IMR-90 (cell line): ENCODE results near the gene PANK4. TPM values are rescaled to one million over a fixed set of nuclear protein-coding genes. Genes with fewer than 3 reads are reported as not detected.
"Not testable (repeated sequence)": the region's sequence is repeated elsewhere in the genome, so short reads cannot be mapped to it uniquely, and the experiment has no call there.

Source experiments
- ATAC-seq: fragments of 200-7000 bp; cut with Tn5 transposase; 2 replicates; pipeline ENCODE4 v1.9.1; 2020; ENCODE audit warnings: low read depth, mild to moderate bottlenecking, moderate library complexity
- BruUV-seq: library from RNA; stranded (reverse); fragments of 400-500 nt; replicated peaks from 2 replicates; lab custom pipeline; 2021; lab: Mats Ljungman, UMichigan
- CTCF ChIA-PET: fragments of 300-600 bp; formaldehyde crosslinking; extraction: SDS; loops from one replicate; lab custom pipeline; 2021; ENCODE audit warnings: antibody characterized with exemption; lab: Yijun Ruan, JAX
- POLR2A ChIA-PET: fragments of 300-600 bp; sonication (Branson Sonifier 250); formaldehyde crosslinking; loops from one replicate; lab custom pipeline; 2022; ENCODE audit warnings: antibody characterized with exemption; ENCODE audit not compliant: unreplicated experiment; lab: Charles Lee
- DNase-seq: peaks from one replicate; pipeline ENCODE4 v3.0.0; 2013
- H2AFZ ChIP-seq: replicated peaks from 2 replicates; pipeline ENCODE3; 2013; ENCODE audit warnings: low read length, mild to moderate bottlenecking; ENCODE audit not compliant: poor library complexity
- H2AK5ac ChIP-seq: 2 replicates; pipeline ENCODE4 v1.6.1; 2013; ENCODE audit warnings: low read depth, low read length, inconsistent platforms
- H2AK9ac ChIP-seq: replicated peaks from 2 replicates; pipeline ENCODE3; 2013; ENCODE audit warnings: mild to moderate bottlenecking, low read depth, low read length, moderate library complexity; ENCODE audit not compliant: poor library complexity
- H2BK120ac ChIP-seq: 2 replicates; pipeline ENCODE4 v1.6.1; 2013; ENCODE audit warnings: low read depth, low read length, inconsistent platforms
- H2BK15ac ChIP-seq: 3 replicates; pipeline ENCODE4 v1.6.1; 2013; ENCODE audit warnings: low read depth, low read length, inconsistent platforms
- H2BK20ac ChIP-seq: 2 replicates; pipeline ENCODE4 v1.6.1; 2013; ENCODE audit warnings: low read depth, mild to moderate bottlenecking, inconsistent platforms, low read length, moderate library complexity
- H2BK5ac ChIP-seq: 2 replicates; pipeline ENCODE4 v1.6.1; 2013; ENCODE audit warnings: mild to moderate bottlenecking, low read depth, low read length, inconsistent platforms; ENCODE audit not compliant: poor library complexity, severe bottlenecking
- H3K14ac ChIP-seq: replicated peaks from 2 replicates; pipeline ENCODE4 v1.6.1; 2013; ENCODE audit warnings: low read depth, low read length, inconsistent platforms
- H3K18ac ChIP-seq: 2 replicates; pipeline ENCODE4 v1.6.1; 2013; ENCODE audit warnings: low read depth, low read length, control low read depth
- H3K23ac ChIP-seq: 2 replicates; pipeline ENCODE4 v1.6.1; 2013; ENCODE audit warnings: low read depth, low read length, inconsistent platforms
- H3K27ac ChIP-seq: 2 replicates; pipeline ENCODE4 v1.5.1; 2013; ENCODE audit warnings: mild to moderate bottlenecking, control low read depth, low read length; ENCODE audit not compliant: insufficient read depth
- H3K27me3 ChIP-seq: 2 replicates; pipeline ENCODE4 v1.6.1; 2013; ENCODE audit warnings: low read length; ENCODE audit not compliant: control insufficient read depth, insufficient read depth
- H3K36me3 ChIP-seq: 2 replicates; pipeline ENCODE4 v1.6.1; 2013; ENCODE audit warnings: low read length, mixed read lengths; ENCODE audit not compliant: control insufficient read depth, insufficient read depth
- H3K4ac ChIP-seq: 2 replicates; pipeline ENCODE4 v1.6.1; 2013; ENCODE audit warnings: low read depth, low read length, inconsistent platforms
- H3K4me1 ChIP-seq: 2 replicates; pipeline ENCODE4 v1.6.1; 2013; ENCODE audit warnings: low read length, mixed read lengths; ENCODE audit not compliant: control insufficient read depth, insufficient read depth
- H3K4me2 ChIP-seq: 2 replicates; pipeline ENCODE4 v1.6.1; 2013; ENCODE audit warnings: low read depth, mild to moderate bottlenecking, control low read depth, low read length, moderate library complexity
- H3K4me3 ChIP-seq: 2 replicates; pipeline ENCODE4 v1.5.1; 2013; ENCODE audit warnings: low read depth, mild to moderate bottlenecking, control low read depth, low read length, moderate library complexity; ENCODE audit not compliant: insufficient read depth
- H3K56ac ChIP-seq: 2 replicates; pipeline ENCODE4 v1.6.1; 2013; ENCODE audit warnings: low read length, inconsistent platforms; ENCODE audit not compliant: insufficient read depth; ENCODE audit errors: extremely low read depth
- H3K79me1 ChIP-seq, 2 experiments: 2 replicates each; pipeline ENCODE4 v1.6.1; 2013; ENCODE audit warnings: low read length in 2 of 2, inconsistent platforms in 1 of 2, low read depth in 1 of 2
- H3K9ac ChIP-seq: 2 replicates; pipeline ENCODE4 v1.6.1; 2013; ENCODE audit warnings: low read depth, low read length, control low read depth
- H3K9me1 ChIP-seq: 2 replicates; pipeline ENCODE4 v1.6.1; 2013; ENCODE audit warnings: low read length, inconsistent platforms; ENCODE audit not compliant: insufficient read depth
- H3K9me3 ChIP-seq: 2 replicates; pipeline ENCODE4 v1.6.1; 2013; ENCODE audit warnings: low read length; ENCODE audit not compliant: control insufficient read depth, insufficient read depth
- H4K20me1 ChIP-seq: 2 replicates; pipeline ENCODE4 v1.6.1; 2013; ENCODE audit warnings: low read length, inconsistent platforms; ENCODE audit not compliant: insufficient read depth
- H4K5ac ChIP-seq: 2 replicates; pipeline ENCODE4 v1.6.1; 2013; ENCODE audit warnings: mild to moderate bottlenecking, low read depth, low read length, control low read depth
- H4K8ac ChIP-seq, 2 experiments: 2 replicates each; pipeline ENCODE4 v1.6.1; 2013; ENCODE audit warnings: low read depth in 2 of 2, low read length in 2 of 2, control low read depth in 1 of 2, inconsistent platforms in 1 of 2
- H4K91ac ChIP-seq: 2 replicates; pipeline ENCODE4 v1.6.1; 2013; ENCODE audit warnings: low read depth, low read length, inconsistent platforms; ENCODE audit not compliant: insufficient read depth
- CHD1 ChIP-seq: IDR thresholded peaks from 2 replicates; pipeline ENCODE4 v1.6.1; 2012; ENCODE audit warnings: low read depth, low read length, improper control_type of control experiment
- FOS ChIP-seq: fragments of 150-350 bp; IDR thresholded peaks from 2 replicates; pipeline ENCODE4 v1.6.1; 2016; ENCODE audit warnings: low read depth, low read length
- WGBS, 2 experiments: methylation state at CpG; one replicate each; pipeline versions ENCODE4 v1.1.5 to v1.1.7; 2013; ENCODE audit warnings: missing lambda C conversion rate in 2 of 2; ENCODE audit not compliant: insufficient read length in 1 of 2; ENCODE audit errors: extremely low coverage in 2 of 2; 5-methylcytosine and 5-hydroxymethylcytosine counted together
- dilution Hi-C: fragments of 300-500 bp; cut with HindIII; formaldehyde crosslinking; loops from one replicate; pipeline ENCODE4 v1.14.3; 2018; ENCODE audit warnings: low sequenced_read_pairs; ENCODE audit not compliant: unreplicated experiment
- in situ Hi-C: fragments of 300-500 bp; cut with MboI; formaldehyde crosslinking; loops from 3 replicates; pipeline ENCODE4 v1.14.3; 2019; ENCODE audit warnings: low sequenced_read_pairs, inconsistent platforms, mixed read lengths
- intact Hi-C: fragments of 100-400 bp; cut with micrococcal nuclease; formaldehyde crosslinking; loops from 2 replicates; pipeline ENCODE4 v1.10.0; 2022
- polyA plus RNA-seq, 3 experiments: library from polyadenylated mRNA; depleted of rRNA; stranded (reverse); fragments of >200 nt; gene quantifications; 2 replicates each; pipeline ENCODE4 v1.2.3, GENCODE V29; 2012; ENCODE audit warnings: low replicate concordance in 1 of 3
- total RNA-seq: library from RNA; depleted of rRNA; stranded (reverse); fragments of >200 nt; gene quantifications from 2 replicates; pipeline ENCODE4 v1.2.3, GENCODE V29; 2012
- TF ChIP-seq, protein P1 (sequence below): fragments of 150-350 bp; IDR thresholded peaks from 2 replicates; pipeline ENCODE4 v1.6.1; 2017; ENCODE audit warnings: mild to moderate bottlenecking, antibody characterized with exemption, low read length, low read depth

The PANK4 gene
- total and polyA plus RNA-seq, 2 of the 4 experiments (the other 2 are of a cell fraction): 14.0 to 18.5 TPM

DNA sequence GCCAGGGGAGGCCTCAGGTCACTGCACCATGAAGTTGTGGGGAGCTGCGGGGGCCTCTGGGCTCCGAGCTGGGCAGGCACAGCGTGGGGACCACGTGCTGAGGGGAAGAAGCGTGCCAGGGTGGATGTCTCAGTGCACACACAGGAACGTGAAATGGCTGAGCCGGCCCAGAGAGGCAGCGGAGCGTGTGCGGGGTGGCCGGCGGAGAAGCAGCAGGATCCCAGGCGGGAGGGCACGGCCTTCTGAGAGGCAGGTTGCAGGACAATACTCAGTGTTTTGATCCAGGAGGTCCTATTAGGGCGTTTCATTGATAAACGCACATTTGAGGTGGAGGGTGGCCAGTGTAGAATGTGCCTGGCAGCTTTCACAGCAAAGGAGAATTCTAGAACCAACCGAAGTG, 42.7 kb upstream of the PANK4 start:
- no peak overlapping the region for H4K91ac ChIP-seq
- CTCF ChIA-PET: no interaction called here
- H3K56ac ChIP-seq: no peak overlapping the region
- in situ Hi-C loops (no loop called here), dilution Hi-C loops (no loop called here), intact Hi-C loops (no loop called here)
- no peak overlapping the region for H4K5ac ChIP-seq
- H2BK120ac ChIP-seq: no peak overlapping the region
- H3K4me2 ChIP-seq: no peak overlapping the region
- ATAC-seq (no peak), DNase-seq (no peak)
- no peak overlapping the region for H2AK9ac ChIP-seq
- no peaks in the 10 kb centered on the region for H3K4me1 ChIP-seq
- H4K20me1 ChIP-seq: no peaks in the 10 kb centered on the region
- 71% methylated on average over 5 of the region's 17 CpGs; no CpG with 5 or more reads in 1 of the 2 experiments for WGBS, 2 experiments
- no peak overlapping the region for H3K27ac ChIP-seq
- H3K27me3 ChIP-seq: peaks cover 33% of the 10 kb centered on the region
- no peak overlapping the region for H2AFZ ChIP-seq
- no peak overlapping the region for H4K8ac ChIP-seq
- peaks cover 3% of the 10 kb centered on the region for H3K9me3 ChIP-seq
- no peaks in the 10 kb centered on the region for H3K36me3 ChIP-seq
- POLR2A ChIA-PET: no interaction called here
- H3K79me1 ChIP-seq: no peaks in the 10 kb centered on the region
- H2BK20ac ChIP-seq: no peak overlapping the region
- no peak overlapping the region for H2BK5ac ChIP-seq
- no peak overlapping the region for H3K23ac ChIP-seq
- no peak overlapping the region for H3K18ac ChIP-seq
- no peak overlapping the region for H2BK15ac ChIP-seq
- H3K4me3 ChIP-seq: no peak overlapping the region
- no TSS peak for BruUV-seq
- TF ChIP-seq, protein P1, sequence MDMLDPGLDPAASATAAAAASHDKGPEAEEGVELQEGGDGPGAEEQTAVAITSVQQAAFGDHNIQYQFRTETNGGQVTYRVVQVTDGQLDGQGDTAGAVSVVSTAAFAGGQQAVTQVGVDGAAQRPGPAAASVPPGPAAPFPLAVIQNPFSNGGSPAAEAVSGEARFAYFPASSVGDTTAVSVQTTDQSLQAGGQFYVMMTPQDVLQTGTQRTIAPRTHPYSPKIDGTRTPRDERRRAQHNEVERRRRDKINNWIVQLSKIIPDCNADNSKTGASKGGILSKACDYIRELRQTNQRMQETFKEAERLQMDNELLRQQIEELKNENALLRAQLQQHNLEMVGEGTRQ: no peak
- no peak for TF ChIP-seq CHD1
- TF ChIP-seq FOS: no peak
- no peak overlapping the region for H3K4ac ChIP-seq
- no peak overlapping the region for H3K9ac ChIP-seq
- H3K9me1 ChIP-seq: no peaks in the 10 kb centered on the region
- H3K14ac ChIP-seq: no peak overlapping the region
- H2AK5ac ChIP-seq: no peak overlapping the region

DNA sequence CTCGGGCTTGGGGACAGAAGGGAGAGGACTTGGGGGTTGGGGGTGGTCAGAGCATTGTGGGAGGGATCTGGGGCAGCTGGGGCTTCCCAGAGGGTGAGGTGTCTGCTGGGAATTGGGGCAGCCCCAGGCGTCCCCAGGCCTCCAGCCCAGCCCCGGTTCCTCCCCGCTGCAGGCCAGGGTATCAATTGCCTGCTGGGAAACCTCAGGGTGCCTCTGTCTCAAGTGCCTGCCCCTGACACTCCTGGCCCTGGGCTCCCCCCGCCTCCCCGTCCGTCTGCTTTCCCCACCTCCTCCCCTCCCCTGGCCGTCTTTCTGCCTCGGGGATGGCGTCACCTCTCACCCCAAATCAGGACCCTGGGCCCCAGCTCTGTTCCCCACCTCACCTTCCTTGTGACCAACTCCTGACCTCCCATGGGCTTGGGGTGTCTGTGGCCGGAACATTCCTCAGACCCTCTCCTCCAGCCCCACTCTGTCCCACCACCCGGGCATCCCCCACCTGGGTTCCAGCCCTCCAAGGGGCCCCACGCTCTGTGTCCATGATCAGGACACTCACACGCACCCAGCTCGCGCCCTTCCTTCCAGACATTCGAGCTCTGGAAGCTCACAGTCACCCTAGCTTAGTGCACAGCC, 41.9 kb upstream of the PANK4 start:
- H3K4me1 ChIP-seq, H4K8ac ChIP-seq, CTCF ChIA-PET, H3K23ac ChIP-seq, H2BK120ac ChIP-seq, DNase-seq, H3K56ac ChIP-seq, H3K18ac ChIP-seq, H2BK15ac ChIP-seq, dilution Hi-C loops, H4K91ac ChIP-seq, H3K79me1 ChIP-seq, H2BK5ac ChIP-seq, H2AK5ac ChIP-seq, H2BK20ac ChIP-seq, H3K4ac ChIP-seq, H2AK9ac ChIP-seq, H3K4me2 ChIP-seq, H3K9me1 ChIP-seq, intact Hi-C loops, H2AFZ ChIP-seq, H3K9ac ChIP-seq, H3K4me3 ChIP-seq, POLR2A ChIA-PET, H4K5ac ChIP-seq, BruUV-seq, H3K9me3 ChIP-seq, H3K14ac ChIP-seq, H3K27ac ChIP-seq, in situ Hi-C loops, H3K36me3 ChIP-seq, H4K20me1 ChIP-seq, ATAC-seq: not testable (repeated sequence)
- no CpG with 5 or more reads among the region's 17 CpGs for WGBS, 2 experiments
- peaks cover 32% of the 10 kb centered on the region for H3K27me3 ChIP-seq
